GM23338 (cell line): Measurements from ENCODE around the gene DCAF6. TPM values are rescaled to one million over a fixed set of nuclear protein-coding genes. Genes with fewer than 3 reads are reported as not detected.

ENCODE experiments used
- ATAC-seq: fragments of 200-7000 bp; cut with Tn5 transposase; 3 replicates; pipeline ENCODE4 v1.9.1; 2020
- DNase-seq: peaks from one replicate; pipeline ENCODE4 v3.0.0-alpha.2; 2015; ENCODE audit warnings: low spot score
- H2AFZ ChIP-seq: fragments of 200-600 bp; sonication (generic); 2 replicates; pipeline ENCODE4 v1.8.0; 2016; ENCODE audit warnings: antibody characterized with exemption, mild to moderate bottlenecking, moderate library complexity
- H3F3A ChIP-seq: fragments of 200-600 bp; sonication (generic); replicated peaks from 2 replicates; pipeline ENCODE4 v1.8.0; 2017; ENCODE audit warnings: antibody characterized with exemption, mixed run types, low read depth
- H3K27ac ChIP-seq: fragments of 200-600 bp; sonication (generic); 2 replicates; pipeline ENCODE4 v1.6.1; 2016; ENCODE audit warnings: low read depth
- H3K27me3 ChIP-seq: fragments of 200-600 bp; sonication (generic); 2 replicates; pipeline ENCODE4 v1.8.0; 2016; ENCODE audit warnings: mild to moderate bottlenecking, mixed run types, moderate library complexity; ENCODE audit not compliant: insufficient read depth
- H3K36me3 ChIP-seq: fragments of 200-600 bp; sonication (generic); 2 replicates; pipeline ENCODE4 v1.8.0; 2016; ENCODE audit warnings: mild to moderate bottlenecking; ENCODE audit not compliant: insufficient read depth
- H3K4me1 ChIP-seq: fragments of 200-600 bp; sonication (generic); 2 replicates; pipeline ENCODE4 v1.8.0; 2016; ENCODE audit warnings: mild to moderate bottlenecking, moderate library complexity; ENCODE audit not compliant: insufficient read depth
- H3K4me2 ChIP-seq: fragments of 200-600 bp; sonication (generic); 2 replicates; pipeline ENCODE4 v1.7.1; 2017; ENCODE audit warnings: mixed run types
- H3K4me3 ChIP-seq: fragments of 200-600 bp; sonication (generic); 2 replicates; pipeline ENCODE4 v1.6.1; 2016; ENCODE audit warnings: mixed run types
- H3K79me2 ChIP-seq: fragments of 200-600 bp; sonication (generic); replicated peaks from 2 replicates; pipeline ENCODE4 v1.8.0; 2017; ENCODE audit warnings: mild to moderate bottlenecking; ENCODE audit not compliant: insufficient read depth
- H3K9me2 ChIP-seq: fragments of 200-600 bp; sonication (generic); 2 replicates; pipeline ENCODE4 v1.8.0; 2017; ENCODE audit not compliant: insufficient read depth
- H4K20me1 ChIP-seq: fragments of 200-600 bp; sonication (generic); replicated peaks from 2 replicates; pipeline ENCODE4 v1.8.0; 2017; ENCODE audit warnings: mild to moderate bottlenecking; ENCODE audit not compliant: insufficient read depth
- H3K27ac Mint-ChIP-seq: 2 replicates; pipeline ENCODE4 v1.8.0; 2020; ENCODE audit warnings: inconsistent platforms, mild to moderate bottlenecking, moderate library complexity, mixed read lengths
- H3K27me3 Mint-ChIP-seq: 3 replicates; pipeline ENCODE4 v1.8.0; 2022; ENCODE audit warnings: low read depth, mild to moderate bottlenecking, moderate library complexity, mixed read lengths, inconsistent platforms; ENCODE audit not compliant: insufficient read depth, poor library complexity
- H3K36me3 Mint-ChIP-seq: 3 replicates; pipeline ENCODE4 v1.8.0; 2021; ENCODE audit warnings: low read depth, mild to moderate bottlenecking, inconsistent platforms, moderate library complexity, mixed read lengths
- H3K4me1 Mint-ChIP-seq: 3 replicates; pipeline ENCODE4 v1.8.0; 2020; ENCODE audit warnings: mild to moderate bottlenecking, inconsistent platforms, mixed read lengths
- H3K4me3 Mint-ChIP-seq: 3 replicates; pipeline ENCODE4 v1.8.0; 2021; ENCODE audit warnings: moderate library complexity, mild to moderate bottlenecking, inconsistent platforms, mixed read lengths
- H3K9me3 Mint-ChIP-seq: 3 replicates; pipeline ENCODE4 v1.8.0; 2020; ENCODE audit warnings: moderate library complexity, mild to moderate bottlenecking, inconsistent platforms, mixed read lengths
- CREB1 ChIP-seq: fragments of 250-450 bp; sonication (Bioruptor Pico); IDR thresholded peaks from 2 replicates; pipeline ENCODE4 v1.5.0; 2020; ENCODE audit warnings: low read depth, mild to moderate bottlenecking, moderate library complexity
- CTCF ChIP-seq, 2 experiments: fragments of 200-600 bp in 1 of 2; sonication (generic) in 1 of 2; conservative IDR thresholded peaks; 2 replicates each; pipeline versions ENCODE4 v1.5.1 to v1.6.1; 2016 to 2017; ENCODE audit warnings: antibody characterized with exemption in 2 of 2, low read depth in 2 of 2, mild to moderate bottlenecking in 2 of 2, moderate library complexity in 1 of 2
- EZH2 ChIP-seq: fragments of 200-600 bp; sonication (generic); IDR thresholded peaks from one replicate; pipeline ENCODE4 v1.8.0; 2017; ENCODE audit warnings: antibody characterized with exemption, mild to moderate bottlenecking, low read depth; ENCODE audit not compliant: unreplicated experiment
- EZH2phosphoT487 ChIP-seq: fragments of 200-600 bp; sonication (generic); IDR thresholded peaks from one replicate; pipeline ENCODE4 v1.8.1; 2018; ENCODE audit warnings: antibody characterized with exemption; ENCODE audit not compliant: unreplicated experiment
- JUNB ChIP-seq: IDR thresholded peaks from one replicate; pipeline ENCODE4 v1.6.1; 2016; ENCODE audit warnings: antibody characterized with exemption; ENCODE audit not compliant: unreplicated experiment
- NANOG ChIP-seq: IDR thresholded peaks from 2 replicates; pipeline ENCODE4 v1.6.1; 2016; ENCODE audit warnings: antibody characterized with exemption, borderline replicate concordance
- POLR2AphosphoS5 ChIP-seq: IDR thresholded peaks from 2 replicates; pipeline ENCODE4 v1.6.1; 2016; ENCODE audit warnings: antibody characterized with exemption, low read depth
- STAT1 ChIP-seq: IDR thresholded peaks from one replicate; pipeline ENCODE4 v1.6.1; 2016; ENCODE audit warnings: antibody characterized with exemption; ENCODE audit not compliant: unreplicated experiment
- ZNF114 ChIP-seq: fragments of 250-450 bp; sonication (Bioruptor Pico); IDR thresholded peaks from 2 replicates; pipeline ENCODE4 v1.5.0; 2020; ENCODE audit warnings: mild to moderate bottlenecking, moderate library complexity
- ZNF331 ChIP-seq: fragments of 250-450 bp; sonication (Bioruptor Pico); IDR thresholded peaks from 2 replicates; pipeline ENCODE4 v1.5.0; 2020; ENCODE audit warnings: low read depth, mild to moderate bottlenecking, moderate library complexity
- polyA plus RNA-seq: library from polyadenylated mRNA; unstranded; fragments of >200 nt; fragmentation: Nextera tagmentation; extraction: Ambion mirVana; gene quantifications from 2 replicates; pipeline ENCODE4 v1.2.1, GENCODE V29; 2016
- total RNA-seq: library from RNA; depleted of rRNA; stranded (reverse); fragments of >200 nt; shearing (Covaris generic); gene quantifications from 2 replicates; pipeline ENCODE4 v1.2.3, GENCODE V29; 2014
- TF ChIP-seq, protein P1 (sequence below): fragments of 250-450 bp; sonication (Bioruptor Pico); IDR thresholded peaks from 2 replicates; pipeline ENCODE4 v1.5.0; 2020; ENCODE audit warnings: mild to moderate bottlenecking, moderate library complexity
- TF ChIP-seq, protein P2 (sequence below): IDR thresholded peaks from one replicate; pipeline ENCODE4 v1.6.1; 2018; ENCODE audit warnings: antibody characterized with exemption; ENCODE audit not compliant: unreplicated experiment
- TF ChIP-seq, protein P3 (sequence below): IDR thresholded peaks from 2 replicates; pipeline ENCODE4 v1.6.1; 2016; ENCODE audit warnings: antibody characterized with exemption

Gene DCAF6
- total and polyA plus RNA-seq, 2 experiments from 2014 or later, result 18.6 to 27.3 TPM

GRCh38 chr1:167984886-167985489 is 48.5 kb downstream of the DCAF6 start:
- H3K4me3 Mint-ChIP-seq, result no peak overlapping the region
- no peak overlapping the region; the same call in 1 of the 2 replicates for H3K27ac Mint-ChIP-seq
- no peak overlapping the region for H3K4me3 ChIP-seq
- ATAC-seq (no peak), DNase-seq (no peak)
- peaks cover 53% of the 10 kb centered on the region for H3K79me2 ChIP-seq
- TF ChIP-seq, protein P1, sequence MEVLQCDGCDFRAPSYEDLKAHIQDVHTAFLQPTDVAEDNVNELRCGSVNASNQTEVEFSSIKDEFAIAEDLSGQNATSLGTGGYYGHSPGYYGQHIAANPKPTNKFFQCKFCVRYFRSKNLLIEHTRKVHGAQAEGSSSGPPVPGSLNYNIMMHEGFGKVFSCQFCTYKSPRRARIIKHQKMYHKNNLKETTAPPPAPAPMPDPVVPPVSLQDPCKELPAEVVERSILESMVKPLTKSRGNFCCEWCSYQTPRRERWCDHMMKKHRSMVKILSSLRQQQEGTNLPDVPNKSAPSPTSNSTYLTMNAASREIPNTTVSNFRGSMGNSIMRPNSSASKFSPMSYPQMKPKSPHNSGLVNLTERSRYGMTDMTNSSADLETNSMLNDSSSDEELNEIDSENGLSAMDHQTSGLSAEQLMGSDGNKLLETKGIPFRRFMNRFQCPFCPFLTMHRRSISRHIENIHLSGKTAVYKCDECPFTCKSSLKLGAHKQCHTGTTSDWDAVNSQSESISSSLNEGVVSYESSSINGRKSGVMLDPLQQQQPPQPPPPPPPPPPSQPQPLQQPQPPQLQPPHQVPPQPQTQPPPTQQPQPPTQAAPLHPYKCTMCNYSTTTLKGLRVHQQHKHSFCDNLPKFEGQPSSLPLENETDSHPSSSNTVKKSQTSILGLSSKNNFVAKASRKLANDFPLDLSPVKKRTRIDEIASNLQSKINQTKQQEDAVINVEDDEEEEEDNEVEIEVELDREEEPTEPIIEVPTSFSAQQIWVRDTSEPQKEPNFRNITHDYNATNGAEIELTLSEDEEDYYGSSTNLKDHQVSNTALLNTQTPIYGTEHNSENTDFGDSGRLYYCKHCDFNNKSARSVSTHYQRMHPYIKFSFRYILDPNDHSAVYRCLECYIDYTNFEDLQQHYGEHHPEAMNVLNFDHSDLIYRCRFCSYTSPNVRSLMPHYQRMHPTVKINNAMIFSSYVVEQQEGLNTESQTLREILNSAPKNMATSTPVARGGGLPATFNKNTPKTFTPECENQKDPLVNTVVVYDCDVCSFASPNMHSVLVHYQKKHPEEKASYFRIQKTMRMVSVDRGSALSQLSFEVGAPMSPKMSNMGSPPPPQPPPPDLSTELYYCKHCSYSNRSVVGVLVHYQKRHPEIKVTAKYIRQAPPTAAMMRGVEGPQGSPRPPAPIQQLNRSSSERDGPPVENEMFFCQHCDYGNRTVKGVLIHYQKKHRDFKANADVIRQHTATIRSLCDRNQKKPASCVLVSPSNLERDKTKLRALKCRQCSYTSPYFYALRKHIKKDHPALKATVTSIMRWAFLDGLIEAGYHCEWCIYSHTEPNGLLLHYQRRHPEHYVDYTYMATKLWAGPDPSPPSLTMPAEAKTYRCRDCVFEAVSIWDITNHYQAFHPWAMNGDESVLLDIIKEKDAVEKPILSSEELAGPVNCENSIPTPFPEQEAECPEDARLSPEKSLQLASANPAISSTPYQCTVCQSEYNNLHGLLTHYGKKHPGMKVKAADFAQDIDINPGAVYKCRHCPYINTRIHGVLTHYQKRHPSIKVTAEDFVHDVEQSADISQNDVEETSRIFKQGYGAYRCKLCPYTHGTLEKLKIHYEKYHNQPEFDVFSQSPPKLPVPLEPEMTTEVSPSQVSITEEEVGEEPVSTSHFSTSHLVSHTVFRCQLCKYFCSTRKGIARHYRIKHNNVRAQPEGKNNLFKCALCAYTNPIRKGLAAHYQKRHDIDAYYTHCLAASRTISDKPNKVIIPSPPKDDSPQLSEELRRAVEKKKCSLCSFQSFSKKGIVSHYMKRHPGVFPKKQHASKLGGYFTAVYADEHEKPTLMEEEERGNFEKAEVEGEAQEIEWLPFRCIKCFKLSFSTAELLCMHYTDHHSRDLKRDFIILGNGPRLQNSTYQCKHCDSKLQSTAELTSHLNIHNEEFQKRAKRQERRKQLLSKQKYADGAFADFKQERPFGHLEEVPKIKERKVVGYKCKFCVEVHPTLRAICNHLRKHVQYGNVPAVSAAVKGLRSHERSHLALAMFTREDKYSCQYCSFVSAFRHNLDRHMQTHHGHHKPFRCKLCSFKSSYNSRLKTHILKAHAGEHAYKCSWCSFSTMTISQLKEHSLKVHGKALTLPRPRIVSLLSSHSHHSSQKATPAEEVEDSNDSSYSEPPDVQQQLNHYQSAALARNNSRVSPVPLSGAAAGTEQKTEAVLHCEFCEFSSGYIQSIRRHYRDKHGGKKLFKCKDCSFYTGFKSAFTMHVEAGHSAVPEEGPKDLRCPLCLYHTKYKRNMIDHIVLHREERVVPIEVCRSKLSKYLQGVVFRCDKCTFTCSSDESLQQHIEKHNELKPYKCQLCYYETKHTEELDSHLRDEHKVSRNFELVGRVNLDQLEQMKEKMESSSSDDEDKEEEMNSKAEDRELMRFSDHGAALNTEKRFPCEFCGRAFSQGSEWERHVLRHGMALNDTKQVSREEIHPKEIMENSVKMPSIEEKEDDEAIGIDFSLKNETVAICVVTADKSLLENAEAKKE (CRISPR knock-in tag), result no peak
- TF ChIP-seq CTCF (conservative IDR thresholded peaks at IDR 0.05; ENCODE audit: low read depth in 2 of 2), result no peak
- TF ChIP-seq ZNF331 (CRISPR knock-in tag), result no peak
- no peak for TF ChIP-seq EZH2
- no peak for TF ChIP-seq CREB1 (CRISPR knock-in tag)
- no peak for TF ChIP-seq NANOG
- TF ChIP-seq ZNF114 (CRISPR knock-in tag), result no peak
- no peak for TF ChIP-seq JUNB
- TF ChIP-seq, protein P2, sequence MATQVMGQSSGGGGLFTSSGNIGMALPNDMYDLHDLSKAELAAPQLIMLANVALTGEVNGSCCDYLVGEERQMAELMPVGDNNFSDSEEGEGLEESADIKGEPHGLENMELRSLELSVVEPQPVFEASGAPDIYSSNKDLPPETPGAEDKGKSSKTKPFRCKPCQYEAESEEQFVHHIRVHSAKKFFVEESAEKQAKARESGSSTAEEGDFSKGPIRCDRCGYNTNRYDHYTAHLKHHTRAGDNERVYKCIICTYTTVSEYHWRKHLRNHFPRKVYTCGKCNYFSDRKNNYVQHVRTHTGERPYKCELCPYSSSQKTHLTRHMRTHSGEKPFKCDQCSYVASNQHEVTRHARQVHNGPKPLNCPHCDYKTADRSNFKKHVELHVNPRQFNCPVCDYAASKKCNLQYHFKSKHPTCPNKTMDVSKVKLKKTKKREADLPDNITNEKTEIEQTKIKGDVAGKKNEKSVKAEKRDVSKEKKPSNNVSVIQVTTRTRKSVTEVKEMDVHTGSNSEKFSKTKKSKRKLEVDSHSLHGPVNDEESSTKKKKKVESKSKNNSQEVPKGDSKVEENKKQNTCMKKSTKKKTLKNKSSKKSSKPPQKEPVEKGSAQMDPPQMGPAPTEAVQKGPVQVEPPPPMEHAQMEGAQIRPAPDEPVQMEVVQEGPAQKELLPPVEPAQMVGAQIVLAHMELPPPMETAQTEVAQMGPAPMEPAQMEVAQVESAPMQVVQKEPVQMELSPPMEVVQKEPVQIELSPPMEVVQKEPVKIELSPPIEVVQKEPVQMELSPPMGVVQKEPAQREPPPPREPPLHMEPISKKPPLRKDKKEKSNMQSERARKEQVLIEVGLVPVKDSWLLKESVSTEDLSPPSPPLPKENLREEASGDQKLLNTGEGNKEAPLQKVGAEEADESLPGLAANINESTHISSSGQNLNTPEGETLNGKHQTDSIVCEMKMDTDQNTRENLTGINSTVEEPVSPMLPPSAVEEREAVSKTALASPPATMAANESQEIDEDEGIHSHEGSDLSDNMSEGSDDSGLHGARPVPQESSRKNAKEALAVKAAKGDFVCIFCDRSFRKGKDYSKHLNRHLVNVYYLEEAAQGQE, result no peak
- no peak for TF ChIP-seq EZH2phosphoT487
- no peak for TF ChIP-seq STAT1
- TF ChIP-seq, protein P3, sequence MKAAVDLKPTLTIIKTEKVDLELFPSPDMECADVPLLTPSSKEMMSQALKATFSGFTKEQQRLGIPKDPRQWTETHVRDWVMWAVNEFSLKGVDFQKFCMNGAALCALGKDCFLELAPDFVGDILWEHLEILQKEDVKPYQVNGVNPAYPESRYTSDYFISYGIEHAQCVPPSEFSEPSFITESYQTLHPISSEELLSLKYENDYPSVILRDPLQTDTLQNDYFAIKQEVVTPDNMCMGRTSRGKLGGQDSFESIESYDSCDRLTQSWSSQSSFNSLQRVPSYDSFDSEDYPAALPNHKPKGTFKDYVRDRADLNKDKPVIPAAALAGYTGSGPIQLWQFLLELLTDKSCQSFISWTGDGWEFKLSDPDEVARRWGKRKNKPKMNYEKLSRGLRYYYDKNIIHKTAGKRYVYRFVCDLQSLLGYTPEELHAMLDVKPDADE, result no peak
- no peak for TF ChIP-seq POLR2AphosphoS5
- no peak overlapping the region for H2AFZ ChIP-seq
- no peaks in the 10 kb centered on the region for H3K36me3 ChIP-seq
- H3K4me1 Mint-ChIP-seq, result peaks cover 6% of the 10 kb centered on the region; the same call in 1 of the 3 replicates
- no peak overlapping the region for H3K27ac ChIP-seq
- no peak overlapping the region for H3K4me2 ChIP-seq
- no peaks in the 10 kb centered on the region for H3F3A ChIP-seq
- no peaks in the 10 kb centered on the region; the same call in none of the 2 replicates for H4K20me1 ChIP-seq
- H3K9me3 Mint-ChIP-seq, result no peaks in the 10 kb centered on the region
- peaks cover 6% of the 10 kb centered on the region; the same call in 1 of the 2 replicates for H3K4me1 ChIP-seq
- no peaks in the 10 kb centered on the region for H3K27me3 ChIP-seq
- no peaks in the 10 kb centered on the region for H3K27me3 Mint-ChIP-seq
- peaks cover 7% of the 10 kb centered on the region; the same call in 2 of the 3 replicates for H3K36me3 Mint-ChIP-seq
- no peaks in the 10 kb centered on the region for H3K9me2 ChIP-seq
